HG02610 (cell line): ENCODE measurements around the gene NXPH1.
A peak's percentile ranks its signal among the peaks of the same experiment; 100 is the strongest.
"Not testable (repeated sequence)": the region's sequence is repeated elsewhere in the genome, so short reads cannot be mapped to it uniquely, and the experiment has no call there.

ENCODE experiments used
- ATAC-seq: cut with Tn5 transposase; IDR thresholded peaks from one replicate; pipeline ENCODE4 v1.9.1; 2021; ENCODE audit warnings: mild to moderate bottlenecking, moderate library complexity; ENCODE audit not compliant: unreplicated experiment

NXPH1 gene

DNA sequence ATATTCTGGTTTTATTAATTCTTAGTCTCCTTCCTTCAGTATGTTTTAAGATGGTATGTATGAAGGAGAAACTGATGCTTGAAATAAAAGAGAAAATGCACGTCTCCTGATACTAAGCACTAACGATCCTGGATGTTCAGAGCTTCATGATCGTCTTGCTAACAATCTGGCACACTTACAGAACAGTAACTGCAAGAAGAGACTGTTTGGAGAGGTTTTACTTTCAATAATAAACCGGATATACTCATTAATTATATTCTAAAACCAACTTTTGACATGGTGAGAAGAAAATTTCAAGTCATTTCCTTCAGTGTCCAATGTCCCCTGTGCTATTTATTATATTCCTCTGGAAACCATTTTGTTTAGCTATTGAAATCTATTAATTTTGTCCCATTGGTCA, 251.0 kb downstream of the NXPH1 start:
- no peak for ATAC-seq

DNA sequence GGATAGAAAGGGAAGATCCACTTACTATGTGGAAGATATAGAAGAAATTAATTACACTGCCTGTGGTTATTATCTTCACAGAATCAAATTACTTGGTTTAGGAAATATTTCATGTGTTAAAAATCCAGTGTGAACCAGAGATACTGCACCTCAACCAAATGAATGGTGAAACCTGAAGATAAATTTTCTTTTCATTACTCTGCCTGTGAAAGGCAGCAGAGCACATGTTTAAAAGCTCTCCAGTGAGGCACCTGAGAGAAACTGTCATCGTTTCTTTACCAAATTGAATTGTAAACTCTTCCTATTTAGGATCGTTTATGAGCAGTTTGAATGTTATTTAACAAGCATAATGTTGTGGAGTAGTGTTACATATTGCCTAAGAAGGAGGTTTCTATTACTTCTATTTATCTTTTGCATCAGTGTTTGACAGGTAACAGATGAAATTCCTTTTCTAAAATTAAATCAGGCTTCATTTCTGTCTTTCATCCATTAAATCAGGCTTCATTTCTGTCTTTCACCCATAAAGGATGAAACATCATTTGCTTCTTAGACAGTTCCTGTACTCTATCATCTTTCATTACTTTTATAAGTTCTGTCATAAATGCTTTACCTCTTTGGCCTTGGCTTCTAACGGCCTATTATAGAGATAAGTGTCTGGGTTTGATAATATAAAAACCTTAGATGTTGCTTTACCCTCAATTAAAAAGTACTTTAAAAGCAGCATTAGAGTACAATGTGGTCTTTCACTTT, 266.6 kb downstream of the NXPH1 start:
- ATAC-seq, result no peak

DNA sequence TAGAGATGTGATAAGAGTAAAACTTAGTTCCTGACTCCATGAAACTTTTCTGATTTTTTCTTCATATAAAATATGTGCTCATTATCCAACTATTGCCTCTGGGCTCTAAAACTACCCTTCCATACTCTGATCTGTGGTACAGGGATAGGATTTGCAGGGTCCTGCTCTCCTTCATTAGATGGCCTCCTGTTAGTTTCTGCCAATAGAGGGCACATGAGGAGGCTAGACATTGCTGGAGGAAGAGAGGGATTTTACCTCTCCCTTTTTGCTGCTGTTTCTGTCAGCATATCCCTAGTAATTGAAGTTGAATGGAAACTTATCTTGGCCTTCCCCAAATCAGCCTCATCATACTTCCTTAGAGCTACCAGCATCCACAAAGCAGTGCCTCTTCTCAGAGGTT, 269.4 kb downstream of the NXPH1 start:
- no peak for ATAC-seq

DNA sequence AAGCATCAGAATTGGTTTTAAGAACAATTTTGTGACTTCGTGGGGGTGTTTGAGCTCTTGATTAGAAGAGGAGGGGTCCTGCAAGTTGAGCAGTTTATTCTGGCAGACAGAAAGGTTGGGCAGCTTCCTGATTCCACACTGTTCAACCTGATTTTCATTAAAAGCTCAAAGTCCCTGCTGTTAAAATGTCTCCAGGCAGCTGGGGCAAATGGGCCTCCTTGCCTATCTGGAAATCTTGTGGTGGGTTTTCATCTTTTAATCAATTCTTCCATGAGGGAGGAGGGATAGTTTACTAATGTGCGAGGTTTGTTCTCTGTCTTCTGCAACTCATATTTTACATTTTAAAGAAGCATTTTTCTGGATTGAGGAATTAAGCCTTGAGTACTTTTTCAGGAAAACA, 276.7 kb downstream of the NXPH1 start:
- ATAC-seq, result no peak

GRCh38 chr7:8714791-8715190, 281.4 kb downstream of the NXPH1 start:
- no peak for ATAC-seq

DNA sequence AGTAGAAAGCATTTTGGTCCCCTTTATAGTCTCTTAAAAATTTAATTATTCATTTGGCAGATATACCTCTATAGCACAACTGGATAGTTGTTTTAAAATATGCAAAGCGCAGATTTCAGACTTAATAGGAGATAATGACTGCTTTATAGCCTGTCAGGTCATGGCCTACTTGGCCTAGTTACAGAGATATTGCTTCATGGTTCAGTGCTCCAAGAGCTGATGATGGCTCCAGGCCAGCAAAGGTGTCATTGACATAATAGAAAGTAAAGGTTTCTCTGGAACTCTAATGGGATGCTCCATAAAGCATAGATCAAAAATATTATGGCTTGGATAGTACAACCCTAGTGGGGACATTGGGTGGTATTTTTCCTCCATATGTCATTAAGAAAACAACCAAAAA, 285.7 kb downstream of the NXPH1 start:
- no peak for ATAC-seq

- peak; percentile 86 for ATAC-seq
Measured at GRCh38 chr7:8724080-8724718, 290.8 kb downstream of the NXPH1 start.

GRCh38 chr7:8731756-8732155, 298.3 kb downstream of the NXPH1 start:
- ATAC-seq, result not testable (repeated sequence)

DNA sequence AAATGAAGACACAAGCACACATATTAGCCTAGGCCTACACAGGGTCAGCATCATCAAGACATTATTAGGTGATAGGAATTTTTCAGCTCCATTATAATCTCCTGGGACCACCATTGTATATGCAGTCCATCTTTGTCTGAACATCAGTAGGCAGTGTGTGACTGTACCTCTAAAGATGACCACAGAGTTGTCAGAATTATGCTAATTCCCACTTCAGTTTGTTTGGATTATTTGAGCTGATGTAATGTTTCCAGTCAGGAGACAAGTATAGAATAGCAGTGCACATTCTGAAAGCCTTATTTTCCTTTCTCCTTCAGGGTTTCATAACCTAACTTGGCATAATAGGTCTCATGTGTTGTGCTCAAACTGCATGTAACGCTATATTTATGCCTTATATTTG, 306.4 kb downstream of the NXPH1 start:
- ATAC-seq, result no peak

DNA sequence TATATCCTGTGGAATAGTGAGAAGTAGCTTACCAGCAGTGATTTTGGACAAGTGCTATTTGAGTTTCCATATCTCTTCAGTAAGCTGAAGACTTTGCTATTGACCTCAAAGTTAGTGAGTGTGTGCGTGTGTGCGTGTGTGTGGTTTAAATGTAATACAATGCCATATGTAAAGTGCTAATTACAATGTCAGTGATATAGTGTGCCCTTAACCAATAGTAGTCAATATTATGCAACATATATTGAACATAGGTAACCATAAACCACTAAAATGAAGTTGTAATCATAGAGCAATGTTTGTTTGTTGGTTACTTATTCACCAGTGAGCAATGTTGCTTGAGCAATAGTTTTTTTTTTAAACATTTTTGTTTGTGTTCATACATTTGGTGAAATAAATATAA, 309.4 kb downstream of the NXPH1 start:
- no peak for ATAC-seq

GRCh38 chr7:8747338-8747737, 313.9 kb downstream of the NXPH1 start:
- ATAC-seq, result no peak

- no peak for ATAC-seq
Measured at GRCh38 chr7:8751557-8752231, 318.3 kb downstream of the NXPH1 start.

DNA sequence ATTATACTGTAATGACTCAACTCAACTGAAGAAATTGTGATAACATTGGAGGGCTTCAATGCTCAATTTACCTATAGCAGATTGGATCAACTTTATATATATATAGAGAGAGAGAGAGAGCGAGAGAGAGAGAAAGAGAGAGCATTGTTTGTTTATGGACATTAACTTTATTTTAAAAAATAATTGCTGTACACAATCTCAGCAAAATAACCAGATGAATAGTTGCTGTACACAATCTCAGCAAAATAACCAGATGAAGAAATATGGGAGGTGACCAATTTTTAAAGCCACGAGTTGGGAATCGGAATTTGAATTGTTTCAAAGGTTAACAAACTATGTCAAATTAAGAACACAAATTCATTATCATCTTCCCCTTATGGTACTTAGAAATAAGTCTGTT, 319.9 kb downstream of the NXPH1 start:
- no peak for ATAC-seq

- no peak for ATAC-seq
Measured at GRCh38 chr7:8761731-8762130, 328.3 kb downstream of the NXPH1 start.

DNA sequence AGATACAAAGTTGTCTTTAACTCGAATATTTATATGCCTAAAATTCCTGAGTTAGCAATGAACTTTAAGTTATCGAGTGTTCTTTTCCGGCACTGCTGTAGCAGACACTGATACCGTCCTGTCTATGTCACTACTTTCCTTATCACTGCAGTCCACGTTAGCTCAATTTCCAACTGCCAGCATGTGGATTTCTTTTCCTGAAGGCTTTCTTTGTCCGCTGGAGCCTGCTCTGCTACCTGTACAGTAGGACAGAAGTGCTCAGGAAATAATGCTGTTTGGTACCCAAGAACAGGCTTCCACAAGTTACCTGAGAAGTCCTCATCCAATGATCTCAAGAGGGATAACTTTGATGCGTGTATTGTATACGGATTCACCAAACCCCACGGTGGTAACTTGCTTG, 329.4 kb downstream of the NXPH1 start:
- no peak for ATAC-seq

DNA sequence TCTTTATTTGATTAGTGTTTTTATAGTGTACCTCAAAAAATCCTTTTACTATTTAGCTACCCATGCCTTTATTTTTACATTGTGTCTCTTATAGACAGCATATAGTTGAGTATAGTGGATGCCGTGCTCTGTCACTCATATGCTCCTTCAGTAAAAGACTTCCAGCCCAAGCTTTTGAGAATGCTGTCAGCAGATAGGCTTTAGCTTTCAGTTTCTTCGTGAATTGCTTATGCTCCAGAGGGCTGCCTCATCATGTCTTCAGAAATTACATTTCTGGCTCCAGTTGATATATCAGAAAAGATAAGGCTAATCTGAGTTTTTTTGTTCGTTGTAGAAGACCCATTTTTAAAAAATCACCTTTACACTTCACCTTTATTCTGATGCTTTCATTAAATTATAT, 332.0 kb downstream of the NXPH1 start:
- no peak for ATAC-seq

GRCh38 chr7:8773518-8773917, 340.1 kb downstream of the NXPH1 start:
- ATAC-seq, result no peak

DNA sequence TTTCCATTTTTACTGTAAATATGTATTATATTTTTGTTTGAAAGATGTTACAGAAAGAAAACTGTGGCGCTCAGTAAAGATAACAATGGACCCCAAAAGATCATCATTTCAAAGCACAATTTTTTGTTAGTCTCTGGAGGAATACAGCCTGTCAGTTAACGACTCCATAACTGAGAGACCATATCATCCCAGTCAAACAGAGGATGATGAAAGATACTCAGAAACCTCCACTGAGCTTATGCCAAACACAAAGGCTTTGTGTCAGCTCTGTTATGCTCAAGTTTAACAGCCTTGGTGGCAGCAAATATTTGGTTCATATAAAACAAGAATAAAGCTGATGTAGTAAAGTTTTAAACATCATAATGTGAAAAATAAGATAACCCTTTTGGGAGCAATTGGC, 345.1 kb downstream of the NXPH1 start:
- ATAC-seq, result no peak

DNA sequence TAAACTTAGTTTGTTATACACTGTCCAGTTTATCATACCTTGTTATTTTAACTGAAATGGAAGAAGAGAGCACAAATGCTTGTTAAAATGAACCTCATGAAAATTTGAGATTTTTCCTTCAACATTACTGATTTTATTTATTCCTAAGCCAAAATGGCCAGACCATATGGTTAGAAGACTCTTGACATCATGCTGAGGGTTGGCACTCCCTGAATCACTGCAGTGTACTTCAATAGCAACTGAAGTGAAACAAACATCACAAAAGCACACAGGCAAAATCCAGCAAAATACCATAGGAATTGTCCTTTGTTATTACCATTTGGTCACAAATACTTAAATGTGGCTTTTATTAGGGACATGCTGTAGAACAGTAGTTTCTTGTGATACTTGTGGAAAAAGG, 347.8 kb downstream of the NXPH1 start:
- ATAC-seq, result no peak

DNA sequence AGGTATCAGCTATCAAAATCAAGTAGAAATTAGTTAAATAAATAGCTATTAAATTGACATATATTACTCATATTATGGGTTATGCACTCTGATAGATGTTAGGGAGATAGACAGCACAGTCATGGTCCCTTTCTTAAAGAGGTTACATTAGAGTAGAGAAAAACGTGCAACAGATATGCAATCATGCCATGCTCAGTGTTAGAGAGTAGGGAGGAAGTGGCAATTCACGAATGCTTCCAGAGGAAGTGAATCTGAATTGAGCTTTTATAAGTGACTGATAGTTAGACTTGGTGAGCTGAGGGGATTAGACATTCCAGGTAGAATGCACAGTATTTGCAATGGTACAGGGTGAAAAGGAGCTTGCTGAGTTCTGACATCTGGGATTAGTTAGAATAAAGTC, 349.8 kb downstream of the NXPH1 start:
- ATAC-seq, result no peak

GRCh38 chr7:8785081-8785480, 351.7 kb downstream of the NXPH1 start:
- ATAC-seq, result no peak

DNA sequence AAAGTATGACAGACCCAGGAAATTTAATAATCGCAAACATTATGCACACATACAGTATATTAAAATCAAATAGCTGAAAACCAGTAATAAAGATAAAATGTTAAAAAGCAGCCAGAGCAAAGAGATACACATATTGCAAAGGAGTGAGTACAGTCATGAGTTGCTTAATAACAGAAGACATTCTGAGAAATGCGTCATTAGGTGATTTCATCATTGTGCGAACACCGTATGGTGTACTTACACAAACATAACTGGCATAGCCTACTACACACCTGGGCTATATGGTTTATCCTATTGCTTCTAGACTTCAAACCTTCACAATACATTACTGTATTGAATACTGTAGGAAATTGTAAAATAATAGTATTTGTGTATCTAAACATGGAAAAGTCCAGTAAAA, 367.6 kb downstream of the NXPH1 start:
- ATAC-seq, result no peak
